ENCODE results near the gene EPAS1. TPM values are rescaled to one million over a fixed set of nuclear protein-coding genes. Genes with fewer than 3 reads are reported as not detected.

Gene EPAS1
- total and polyA plus RNA-seq, 2 of the 8 experiments (the other 6 are each of a cell fraction or from before 2014, with no cell fraction given) = 2.0 to 4.9 TPM

DNA sequence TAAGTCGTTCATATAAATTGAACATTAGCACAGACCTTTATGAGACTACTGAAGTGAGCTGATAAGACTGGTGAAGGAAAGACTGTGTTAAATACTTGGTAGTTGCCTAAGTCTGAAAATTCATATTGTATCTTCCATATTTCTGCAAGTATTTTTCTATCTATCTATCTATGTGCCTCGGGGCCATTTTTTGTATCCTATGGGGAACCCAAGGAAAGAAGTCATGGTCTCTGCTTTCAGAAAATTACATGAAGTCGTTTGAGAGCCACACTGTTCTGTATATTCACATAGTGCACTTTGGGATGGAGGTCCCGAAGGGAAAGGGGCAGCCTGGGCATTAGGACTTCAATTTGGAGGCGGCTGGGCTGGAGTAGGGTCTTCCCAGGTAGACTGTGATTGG is 89.6 kb downstream of the EPAS1 start:
- WGBS, 2 experiments (ENCODE audit: extremely low coverage in 1 of 2, insufficient coverage in 1 of 2, insufficient read length in 1 of 2, insufficient replicate concordance in 2 of 2, low coverage in 1 of 2, low lambda C conversion rate in 2 of 2, missing lambda C conversion rate in 1 of 2) = 89% methylated on average over 5 of the region's 5 CpGs; no CpG with 5 or more reads in 1 of the 2 experiments
- Histone ChIP-seq H4K5ac (ENCODE audit: insufficient read length, low read depth, low read length) (no peak overlapping the region), H3K4me3 (ENCODE audit: extremely low read depth in 1 of 4, insufficient read depth in 2 of 4, low read depth in 3 of 4, low read length in 4 of 4) (no peak overlapping the region), H3K27me3 (replicated peaks in 1 of 4; ENCODE audit: control insufficient read depth in 3 of 4, extremely low read depth in 1 of 4, insufficient read depth in 3 of 4, low read length in 3 of 4) (no peaks in the 10 kb centered on the region; a peak in 1 of 7 replicates), H2BK5ac (ENCODE audit: low read depth, low read length) (no peak overlapping the region), H2BK15ac (ENCODE audit: low read length) (no peak overlapping the region), H3K56ac (replicated peaks; ENCODE audit: insufficient read length, low read depth, low read length) (no peak overlapping the region), H2AK5ac (ENCODE audit: low read depth, low read length) (no peak overlapping the region), H3K27ac (ENCODE audit: low read depth, low read length) (no peak overlapping the region), H3K23me2 (ENCODE audit: low read depth, low read length) (no peaks in the 10 kb centered on the region; the same call in 1 of the 2 replicates), H3K14ac (ENCODE audit: insufficient read length) (no peak overlapping the region), H3K4me2 (ENCODE audit: insufficient read depth in 1 of 2, low read depth in 2 of 2, low read length in 2 of 2) (no peak overlapping the region), H3K9ac (replicated peaks in 1 of 4; ENCODE audit: extremely low read depth in 1 of 4, low read depth in 3 of 4, low read length in 3 of 4) (no peak overlapping the region), H3K79me1 (ENCODE audit: low read depth, low read length) (no peaks in the 10 kb centered on the region), H3K23ac (ENCODE audit: insufficient read length) (no peak overlapping the region), H4K8ac (ENCODE audit: extremely low read depth, insufficient read depth, low read length) (no peak overlapping the region), H3K4ac (replicated peaks; ENCODE audit: insufficient read length, low read depth, low read length) (no peak overlapping the region), H4K20me1 (replicated peaks in 1 of 2; ENCODE audit: control insufficient read depth in 1 of 2, insufficient read depth in 2 of 2, low read length in 2 of 2) (no peaks in the 10 kb centered on the region), H2BK20ac (ENCODE audit: low read length) (no peak overlapping the region; the same call in 1 of the 2 replicates), H2BK12ac (ENCODE audit: low read depth, low read length) (no peak overlapping the region), H3K36me3 (ENCODE audit: control insufficient read depth in 2 of 4, insufficient read depth in 4 of 4, low read length in 3 of 4) (no peaks in the 10 kb centered on the region), H2AFZ (ENCODE audit: low read length) (no peak overlapping the region), H2BK120ac (replicated peaks; ENCODE audit: low read depth, low read length) (no peak overlapping the region), H4K91ac (replicated peaks; ENCODE audit: insufficient read length, low read length) (no peak overlapping the region), H3K18ac (ENCODE audit: extremely low read depth, low read length) (no peak overlapping the region), H3K4me1 (replicated peaks in 1 of 4; ENCODE audit: control insufficient read depth in 3 of 4, insufficient read depth in 4 of 4, low read length in 3 of 4) (no peaks in the 10 kb centered on the region), H3K9me3 (ENCODE audit: insufficient read depth in 2 of 2, low read depth in 1 of 2, low read length in 1 of 2) (no peaks in the 10 kb centered on the region), H3K79me2 (ENCODE audit: control insufficient read depth in 1 of 2, insufficient read depth in 2 of 2, low read length in 2 of 2) (no peaks in the 10 kb centered on the region)
- POLR2A ChIA-PET (ENCODE audit: partially characterized antibody) = no interaction called here
- FAIRE-seq = no peak
- CTCF ChIA-PET (ENCODE audit: partially characterized antibody) = interaction anchor here (0.9 to 2.7 kb wide), 5 partner anchors 14 to 74 kb away, joined by 3 to 10 read pairs (median 4); no protein-coding TSS in a partner anchor
- DNase-seq (ENCODE audit: low read depth in 1 of 2, low spot score in 2 of 2) = no peak
- no peak for TF ChIP-seq POLR2A (IDR thresholded peaks at IDR 0.05; ENCODE audit: control extremely low read depth in 1 of 2, low read depth in 2 of 2, low read length in 2 of 2)
- TF ChIP-seq SIN3A (conservative IDR thresholded peaks at IDR 0.05 in 1 of 2, IDR thresholded peaks at IDR 0.05 in 1 of 2; ENCODE audit: low read depth in 1 of 2, low read length in 2 of 2) = no peak
- TF ChIP-seq TEAD4 (IDR thresholded peaks at IDR 0.05; ENCODE audit: low read depth, low read length) = no peak
- TF ChIP-seq, protein P1, sequence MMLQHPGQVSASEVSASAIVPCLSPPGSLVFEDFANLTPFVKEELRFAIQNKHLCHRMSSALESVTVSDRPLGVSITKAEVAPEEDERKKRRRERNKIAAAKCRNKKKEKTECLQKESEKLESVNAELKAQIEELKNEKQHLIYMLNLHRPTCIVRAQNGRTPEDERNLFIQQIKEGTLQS (IDR thresholded peaks at IDR 0.05; ENCODE audit: insufficient read depth, low read depth, low read length) = no peak
- no peak for TF ChIP-seq SP1 (IDR thresholded peaks at IDR 0.05; ENCODE audit: low read depth, low read length)
- no peak for TF ChIP-seq GABPA (IDR thresholded peaks at IDR 0.05; ENCODE audit: borderline replicate concordance, insufficient read depth, low read length)
- no peak for TF ChIP-seq BACH1 (IDR thresholded peaks at IDR 0.05; ENCODE audit: low read length)
- no peak for TF ChIP-seq SAP30 (IDR thresholded peaks at IDR 0.05; ENCODE audit: insufficient read depth, insufficient replicate concordance, low read length)
- TF ChIP-seq JUND (IDR thresholded peaks at IDR 0.05; ENCODE audit: low read length) = no peak
- no peak for TF ChIP-seq POU5F1 (IDR thresholded peaks at IDR 0.05; ENCODE audit: low read depth, low read length)
- TF ChIP-seq CBX8 (IDR thresholded peaks at IDR 0.05; ENCODE audit: borderline replicate concordance, low read depth, low read length) = no peak
- no peak for TF ChIP-seq TCF12 (IDR thresholded peaks at IDR 0.05; ENCODE audit: low read depth, low read length)
- TF ChIP-seq JUN (IDR thresholded peaks at IDR 0.05; ENCODE audit: low read depth, low read length) = no peak
- no peak for TF ChIP-seq YY1 (IDR thresholded peaks at IDR 0.05; ENCODE audit: low read depth, low read length)
